GM18502 (cell line): ENCODE results near the gene POLR2L.

ENCODE experiments used
- ATAC-seq: cut with Tn5 transposase; IDR thresholded peaks from one replicate; pipeline ENCODE4 v1.9.1; 2021; ENCODE audit warnings: mild to moderate bottlenecking; ENCODE audit not compliant: unreplicated experiment, poor library complexity

Gene POLR2L

GRCh38 chr11:828506-829175 lies 13.7 kb downstream of the POLR2L start:
- no peak for ATAC-seq

DNA sequence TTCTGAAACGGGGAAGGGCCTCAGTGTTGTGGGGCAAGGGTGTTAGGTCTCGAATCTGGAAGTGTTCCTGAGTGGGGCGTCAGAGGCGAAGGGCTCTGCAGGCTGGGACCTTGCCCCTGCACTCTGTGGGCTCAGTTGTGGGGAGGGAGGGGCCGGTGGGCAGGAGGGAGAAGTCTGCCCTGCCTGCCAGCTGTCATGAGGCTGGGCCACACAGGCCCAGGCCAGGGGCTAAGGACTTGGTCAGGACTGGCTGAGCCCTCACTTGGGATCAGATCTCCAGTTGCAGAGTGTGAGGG lies 14.5 kb downstream of the POLR2L start, which contains the start of gene CRACR2B:
Gene CRACR2B (plus strand): TSS at position 23 of the 296 bp plus-strand sequence. CDS start 689 bp downstream, outside the sequence.
- no peak for ATAC-seq

GRCh38 chr11:827146-827896 lies 15.0 kb downstream of the POLR2L start:
- ATAC-seq, result peak; percentile 35

DNA sequence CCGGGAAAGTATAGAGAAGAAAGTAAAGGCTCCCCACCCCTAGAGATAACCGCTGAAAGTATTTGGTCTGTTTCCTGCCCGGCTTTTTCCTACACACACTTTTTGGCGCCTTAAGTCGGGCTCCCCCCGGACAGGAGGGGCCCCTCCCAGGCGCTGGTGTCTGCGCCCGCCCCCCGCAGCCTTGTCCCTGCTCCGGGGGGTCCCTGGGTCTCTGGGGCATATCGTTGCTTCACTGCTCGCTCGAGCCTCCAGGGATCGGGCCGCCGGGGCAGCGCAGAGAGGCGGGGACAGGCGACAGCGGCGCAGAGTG lies 15.5 kb downstream of the POLR2L start:
- ATAC-seq, result no peak

DNA sequence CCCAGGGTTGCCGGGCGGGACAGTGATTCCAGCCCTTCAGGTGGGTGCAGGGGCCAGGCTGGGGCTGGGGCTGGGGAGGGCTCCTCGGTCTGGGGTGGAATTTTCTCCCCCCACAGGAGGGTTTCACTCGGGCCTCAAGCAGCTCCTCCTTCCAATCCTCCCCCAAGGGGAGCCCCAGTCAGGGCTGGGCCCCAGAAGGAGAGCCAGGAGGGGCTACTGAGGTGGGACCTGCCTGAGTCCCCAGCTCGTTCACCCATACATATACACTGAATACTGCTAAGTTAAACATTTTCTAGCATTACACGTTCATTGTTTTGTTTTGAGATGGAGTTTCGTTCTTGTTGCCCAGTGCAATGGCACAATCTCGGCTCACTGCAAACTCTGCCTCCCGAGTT lies 16.1 kb downstream of the POLR2L start:
- no peak for ATAC-seq

- no peak for ATAC-seq
These were observed 16.7 kb downstream of the POLR2L start for GRCh38 chr11:825366-826226.

- no peak for ATAC-seq
These were observed 17.4 kb downstream of the POLR2L start for GRCh38 chr11:824942-825341.

- ATAC-seq, result no peak
These were observed 17.9 kb downstream of the POLR2L start for GRCh38 chr11:824292-824880.

DNA sequence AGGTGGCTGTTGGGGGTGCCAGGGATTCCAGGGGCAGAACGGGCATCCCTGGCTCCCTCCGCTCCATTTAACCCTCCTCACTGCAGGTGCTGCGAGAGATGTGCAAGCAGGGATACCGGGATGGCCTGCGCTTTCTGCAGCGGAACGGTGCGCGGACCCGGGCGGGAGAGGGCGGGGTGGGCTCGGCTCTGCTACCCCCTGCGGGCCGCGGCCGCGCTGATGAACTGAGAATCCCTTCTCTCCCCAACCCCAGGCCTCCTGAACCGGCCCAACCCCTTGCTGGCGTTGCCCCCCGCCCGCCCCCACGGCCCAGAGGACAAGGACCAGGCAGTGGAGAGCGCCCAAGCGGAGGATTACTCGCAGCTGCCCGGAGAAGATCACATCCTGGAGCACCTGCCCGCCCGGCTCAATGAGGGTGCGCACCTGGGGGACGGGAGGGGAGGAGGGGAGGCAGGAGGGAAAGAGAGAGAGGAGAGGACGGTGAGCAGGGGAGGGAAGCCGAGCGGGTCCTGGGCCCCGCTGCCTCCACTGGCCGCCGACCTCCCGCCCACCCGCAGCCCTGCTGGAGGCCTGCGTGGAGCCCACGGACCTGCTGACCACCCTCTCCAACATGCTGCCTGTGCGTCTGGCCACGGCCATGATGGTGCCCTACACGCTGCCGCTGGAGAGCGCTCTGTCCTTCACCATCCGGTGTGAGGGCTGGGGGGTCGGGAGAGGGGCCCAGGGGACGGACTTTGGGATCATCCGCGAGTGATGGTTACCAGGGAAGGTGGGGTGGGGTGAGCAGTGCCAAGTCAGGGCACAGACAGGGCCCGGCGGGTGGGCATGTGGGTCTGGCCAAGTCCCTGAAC lies 18.7 kb downstream of the POLR2L start:
- no peak for ATAC-seq

GRCh38 chr11:821512-822371 lies 20.6 kb downstream of the POLR2L start:
- ATAC-seq, result no peak

- ATAC-seq, result no peak
These were observed 21.4 kb downstream of the POLR2L start for GRCh38 chr11:820655-821511.

GRCh38 chr11:819943-820649 lies 22.2 kb downstream of the POLR2L start:
- ATAC-seq, result peak; percentile 71

DNA sequence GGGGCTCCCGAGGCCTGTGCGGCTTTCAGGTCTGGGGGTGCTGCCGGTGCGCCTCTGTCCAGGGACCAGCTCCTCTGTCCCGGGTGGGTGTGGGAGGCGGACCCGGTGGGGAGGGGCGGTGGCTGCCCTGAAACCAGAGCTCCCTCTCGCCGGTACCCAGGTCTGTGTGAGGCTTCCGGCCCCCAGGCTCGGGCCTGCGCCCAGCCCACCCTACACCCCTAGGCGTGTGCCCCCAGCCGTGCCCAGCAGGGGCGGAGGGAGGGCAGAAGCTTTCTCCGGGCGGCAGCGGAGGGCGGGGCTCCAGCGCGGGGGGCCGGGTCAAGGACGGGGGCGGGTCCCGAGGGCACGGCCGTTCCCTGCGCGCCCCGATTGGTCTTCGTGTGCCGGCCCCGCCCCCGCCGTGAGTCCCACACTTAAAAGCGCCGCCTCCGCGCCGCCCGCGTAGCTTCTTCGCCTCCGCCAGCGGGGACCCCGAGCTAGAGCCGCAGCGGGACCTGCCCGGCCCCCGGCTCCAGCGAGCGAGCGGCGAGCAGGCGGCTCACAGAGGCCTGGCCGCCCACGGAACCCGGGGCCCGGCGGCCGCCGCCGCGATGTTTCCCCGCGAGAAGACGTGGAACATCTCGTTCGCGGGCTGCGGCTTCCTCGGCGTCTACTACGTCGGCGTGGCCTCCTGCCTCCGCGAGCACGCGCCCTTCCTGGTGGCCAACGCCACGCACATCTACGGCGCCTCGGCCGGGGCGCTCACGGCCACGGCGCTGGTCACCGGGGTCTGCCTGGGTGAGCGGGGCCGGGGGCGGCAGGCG lies 23.0 kb downstream of the POLR2L start:
- peak; percentile 61 for ATAC-seq

DNA sequence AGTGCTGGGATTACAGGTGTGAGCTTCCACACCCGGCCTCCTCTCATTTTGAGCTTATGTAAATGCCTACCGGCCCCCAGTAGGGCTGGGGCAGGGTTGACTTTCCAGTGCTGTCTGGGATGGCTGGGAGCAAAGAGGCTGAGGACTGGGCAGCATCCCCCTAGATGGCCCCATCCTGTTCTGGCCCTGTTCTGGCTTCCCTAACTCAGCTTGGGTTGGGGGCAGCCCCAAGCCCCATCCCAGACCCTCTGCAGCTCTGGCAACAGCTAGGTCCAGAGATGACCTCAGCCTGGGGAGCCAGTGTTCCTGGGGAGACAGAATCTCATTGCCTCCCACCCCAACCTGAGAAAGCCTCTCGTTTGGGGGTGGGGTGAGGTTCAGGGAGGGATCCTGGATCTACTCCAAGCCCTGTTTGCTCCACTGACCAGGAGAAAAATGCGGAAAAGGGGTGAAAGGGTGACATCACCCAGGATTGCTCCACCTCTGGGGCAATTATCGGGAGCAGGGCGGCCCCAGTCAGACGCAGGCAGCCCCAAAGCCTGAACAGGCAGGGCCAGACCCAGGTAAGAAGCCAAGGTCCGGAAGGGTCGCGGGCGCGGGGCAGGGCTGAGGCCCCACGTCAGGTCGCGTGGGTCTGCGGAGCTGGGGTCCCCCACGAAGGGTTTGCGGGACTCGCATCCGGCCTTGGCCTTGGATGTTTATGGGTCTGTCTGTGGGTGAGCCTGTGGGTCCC lies 23.8 kb downstream of the POLR2L start, which contains the start of gene PNPLA2:
Gene PNPLA2 (plus strand): TSS at position 519 of the 733 bp plus-strand sequence. CDS start 805 bp downstream, outside the sequence.
- ATAC-seq, result no peak

DNA sequence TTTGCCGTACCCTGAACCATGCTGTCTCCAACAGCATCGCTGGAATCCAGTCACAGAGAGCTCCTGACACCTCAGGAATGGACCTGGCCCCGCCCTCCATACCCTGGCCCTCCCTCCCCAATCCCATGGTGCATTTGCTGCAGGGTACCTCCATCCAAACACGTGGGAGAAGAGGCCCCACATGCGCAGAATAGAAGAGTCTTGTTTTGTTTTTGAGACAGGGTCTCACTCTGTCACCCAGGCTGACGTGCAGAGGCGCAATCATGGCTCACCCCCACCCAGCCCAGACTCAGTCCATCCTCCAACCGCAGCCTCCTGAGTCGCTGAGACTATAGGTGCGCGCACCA lies 25.9 kb downstream of the POLR2L start:
- ATAC-seq, result no peak
